GM21423 (cell line): ENCODE results near the gene MYH11.
"Not testable (repeated sequence)": the region's sequence is repeated elsewhere in the genome, so short reads cannot be mapped to it uniquely, and the experiment has no call there.

Source experiments
- ATAC-seq: cut with Tn5 transposase; IDR thresholded peaks from one replicate; pipeline ENCODE4 v1.9.1; 2021; ENCODE audit warnings: mild to moderate bottlenecking, moderate library complexity; ENCODE audit not compliant: unreplicated experiment

The MYH11 gene

GRCh38 chr16:15811481-15812400 lies 45.1 kb downstream of the MYH11 start:
- no peak for ATAC-seq

GRCh38 chr16:15810949-15811348 lies 45.9 kb downstream of the MYH11 start:
- ATAC-seq: no peak

DNA sequence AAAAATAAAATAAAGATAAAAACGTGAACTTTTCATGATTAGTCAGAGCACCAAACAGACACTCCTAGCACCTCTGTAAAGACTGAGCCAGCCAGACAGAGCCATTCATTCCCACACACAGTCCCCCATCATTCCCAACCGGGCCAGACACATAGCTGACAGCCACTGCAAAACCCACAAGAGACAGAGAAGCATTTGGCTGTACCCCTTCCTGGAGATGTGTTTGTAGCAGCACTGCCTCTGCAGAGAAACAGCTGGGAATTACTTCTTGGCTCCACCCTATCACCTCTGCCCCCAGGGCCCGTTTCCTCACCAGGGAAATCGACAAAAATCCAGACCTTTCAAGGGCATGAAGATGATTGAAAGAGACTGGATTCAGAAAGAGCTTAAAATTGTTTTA lies 46.4 kb downstream of the MYH11 start:
- no peak for ATAC-seq

- ATAC-seq: not testable (repeated sequence)
Measured at GRCh38 chr16:15809297-15809696, 47.5 kb downstream of the MYH11 start.

DNA sequence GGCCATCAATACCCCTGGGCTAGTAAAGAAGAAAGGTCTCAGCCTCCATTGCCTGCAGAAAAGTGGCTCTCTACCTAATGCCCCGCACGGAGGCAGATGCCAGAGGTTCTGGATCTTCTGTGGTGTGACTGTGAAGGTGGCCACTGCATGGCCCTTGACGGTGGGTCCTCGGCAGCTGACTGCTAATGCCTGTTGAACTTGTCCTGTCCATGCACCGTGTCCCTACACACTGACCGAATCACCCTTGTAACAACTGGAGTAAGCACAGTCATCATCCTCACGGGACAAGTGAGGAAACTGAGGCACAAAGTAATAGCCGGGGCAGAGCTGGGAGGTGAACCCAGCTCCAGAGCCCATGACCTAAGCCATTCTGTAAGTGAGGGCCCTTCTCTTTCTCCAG lies 48.8 kb downstream of the MYH11 start:
- no peak for ATAC-seq

- no peak for ATAC-seq
Measured at GRCh38 chr16:15807603-15808009, 49.2 kb downstream of the MYH11 start.

- ATAC-seq: no peak
Measured at GRCh38 chr16:15803618-15804017, 53.2 kb downstream of the MYH11 start.

DNA sequence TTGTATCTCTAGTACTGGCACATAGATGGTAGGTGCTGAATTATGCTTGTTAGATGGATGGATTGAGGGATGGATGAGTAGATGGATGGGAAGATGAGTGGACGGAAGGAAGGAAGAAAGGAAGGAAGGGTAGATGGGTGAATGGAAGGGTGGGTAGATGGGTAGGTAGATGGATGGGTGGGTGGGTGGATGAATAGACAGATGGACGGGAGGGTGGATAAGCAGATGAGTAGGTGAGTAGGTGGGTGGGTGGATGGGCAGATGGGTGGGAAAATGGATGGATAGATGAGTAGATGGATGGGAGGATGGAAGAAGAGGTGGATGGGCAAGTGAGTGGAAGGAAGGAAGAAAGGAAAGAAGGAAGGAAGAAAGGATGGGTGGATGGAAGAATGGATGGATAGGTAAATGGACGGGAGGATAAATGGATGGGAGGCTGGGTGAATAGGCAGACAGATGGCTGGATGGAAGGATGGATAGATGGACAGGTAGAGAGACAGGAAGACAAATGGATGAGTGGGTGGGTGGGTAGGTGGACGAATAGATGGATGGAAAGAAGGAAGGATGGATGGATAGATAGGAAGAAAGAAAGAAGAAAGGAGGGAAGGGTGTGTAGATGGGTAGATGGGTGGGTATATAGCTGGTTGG lies 56.9 kb downstream of the MYH11 start:
- ATAC-seq: no peak

DNA sequence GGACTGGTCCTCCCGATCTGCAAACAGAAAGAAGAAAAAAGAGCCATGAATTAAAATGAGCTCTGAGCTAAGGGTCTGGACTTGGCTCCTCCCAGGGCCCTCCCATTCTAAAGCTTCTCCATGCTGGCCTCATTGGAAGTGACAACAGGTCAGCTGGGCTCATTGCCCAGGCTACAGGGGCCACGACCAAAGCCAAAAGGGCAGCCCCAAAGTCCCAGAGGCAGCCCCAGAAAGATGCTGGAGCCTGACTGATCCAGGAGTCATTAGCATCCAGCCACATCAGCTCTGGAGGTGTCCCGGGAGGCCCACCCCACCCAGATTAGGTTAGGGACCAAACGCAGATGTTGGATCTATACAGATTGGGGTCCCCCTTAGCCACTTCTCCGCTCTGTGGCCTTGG lies 58.2 kb downstream of the MYH11 start:
- ATAC-seq: no peak

GRCh38 chr16:15796885-15797284 lies 59.9 kb downstream of the MYH11 start:
- ATAC-seq: no peak

GRCh38 chr16:15795615-15796014 lies 61.2 kb downstream of the MYH11 start:
- no peak for ATAC-seq

- ATAC-seq: no peak
Measured at GRCh38 chr16:15792563-15792971, 64.3 kb downstream of the MYH11 start.

DNA sequence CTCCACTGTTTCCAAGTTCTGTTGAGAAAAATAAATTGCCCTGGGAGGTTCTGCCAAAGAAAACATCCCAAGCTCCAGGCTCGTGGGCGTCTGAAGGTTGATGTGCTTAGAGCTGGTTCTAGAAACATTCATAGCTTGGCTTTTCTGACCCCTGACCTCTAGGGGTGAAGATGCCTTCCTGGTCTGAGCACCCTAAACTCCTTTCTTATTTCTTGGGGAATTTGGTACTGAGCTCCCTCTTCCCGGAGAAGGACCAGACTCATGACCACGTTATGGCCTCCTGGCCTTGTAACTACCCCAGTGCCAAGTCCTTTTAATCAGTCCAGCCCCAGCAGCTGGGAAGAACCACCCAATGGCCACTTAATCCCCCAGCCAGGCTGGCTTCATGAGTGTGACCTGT lies 66.4 kb downstream of the MYH11 start:
- ATAC-seq: no peak

DNA sequence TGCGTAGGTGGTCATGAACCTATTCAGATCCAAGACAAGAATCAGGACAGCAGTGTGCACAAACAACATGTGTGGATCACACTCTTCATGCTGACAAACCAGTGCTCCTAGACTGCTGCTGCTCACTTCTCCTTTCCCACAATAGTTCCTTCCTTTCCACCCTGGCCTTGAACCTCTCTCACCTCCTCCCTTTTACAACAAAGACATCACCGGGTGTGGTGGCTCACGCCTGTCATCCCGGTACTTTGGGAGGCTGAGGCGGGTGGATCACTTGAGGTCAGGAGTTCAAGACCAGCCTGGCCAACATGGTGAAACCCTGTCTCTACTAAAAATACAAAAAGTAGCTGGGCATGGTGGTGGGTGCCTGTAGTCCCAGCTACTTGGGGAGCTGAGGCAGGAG lies 67.0 kb downstream of the MYH11 start:
- not testable (repeated sequence) for ATAC-seq

GRCh38 chr16:15788846-15789239 lies 68.0 kb downstream of the MYH11 start:
- ATAC-seq: no peak

- no peak for ATAC-seq
Measured at GRCh38 chr16:15786501-15786900, 70.3 kb downstream of the MYH11 start.

DNA sequence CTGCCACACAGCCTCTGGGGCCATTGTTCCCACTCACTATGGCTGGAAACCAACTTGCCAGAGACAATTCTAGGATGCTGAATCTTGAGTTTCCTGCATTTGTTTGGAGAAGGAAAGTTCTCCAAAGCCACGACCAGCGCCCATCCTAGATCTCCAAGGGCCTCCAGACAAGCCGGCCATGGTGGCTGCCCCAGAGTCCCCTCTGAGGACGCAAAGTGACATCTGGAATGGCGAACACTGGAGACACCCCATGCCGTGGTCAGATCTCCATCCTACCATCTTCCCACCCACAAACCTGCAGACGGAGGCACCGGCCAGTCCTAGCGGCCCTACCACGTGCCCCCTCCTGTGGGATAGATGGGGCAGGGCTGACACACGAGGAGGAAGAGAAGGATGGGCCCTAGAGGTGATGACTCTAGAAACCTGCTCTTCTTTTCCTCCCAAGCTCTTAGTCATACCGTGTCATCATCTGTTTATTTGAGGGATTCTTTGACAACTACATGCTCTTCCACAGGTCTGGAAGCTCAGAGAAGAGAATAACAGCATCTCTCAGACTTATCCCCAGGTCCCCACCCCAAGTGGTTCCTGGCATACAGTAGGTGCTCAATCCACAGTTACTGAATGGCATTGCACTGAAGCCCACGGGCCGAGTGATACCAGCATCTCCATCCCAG lies 71.3 kb downstream of the MYH11 start:
- no peak for ATAC-seq

DNA sequence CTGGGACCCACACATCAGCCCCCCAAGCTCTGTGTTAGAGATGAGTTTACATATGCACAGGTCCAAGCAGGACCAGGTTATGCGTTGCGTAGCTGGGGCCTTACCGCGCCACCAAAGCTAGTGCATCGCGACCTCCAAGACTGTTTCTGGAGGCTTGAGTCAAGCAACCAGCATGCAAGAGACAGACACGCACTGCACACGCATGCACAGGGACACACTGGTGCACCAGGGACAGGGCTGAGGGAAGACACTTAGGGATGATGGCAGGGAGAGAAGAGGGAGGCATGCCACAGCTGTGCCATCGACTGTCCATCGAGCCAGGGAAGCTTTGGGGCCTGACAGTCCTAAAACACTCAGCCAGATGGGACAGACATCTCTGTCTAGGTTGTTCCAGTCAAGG lies 72.8 kb downstream of the MYH11 start:
- ATAC-seq: no peak

- ATAC-seq: no peak
Measured at GRCh38 chr16:15782573-15783365, 74.1 kb downstream of the MYH11 start.

- no peak for ATAC-seq
Measured at GRCh38 chr16:15781650-15782049, 75.2 kb downstream of the MYH11 start.

DNA sequence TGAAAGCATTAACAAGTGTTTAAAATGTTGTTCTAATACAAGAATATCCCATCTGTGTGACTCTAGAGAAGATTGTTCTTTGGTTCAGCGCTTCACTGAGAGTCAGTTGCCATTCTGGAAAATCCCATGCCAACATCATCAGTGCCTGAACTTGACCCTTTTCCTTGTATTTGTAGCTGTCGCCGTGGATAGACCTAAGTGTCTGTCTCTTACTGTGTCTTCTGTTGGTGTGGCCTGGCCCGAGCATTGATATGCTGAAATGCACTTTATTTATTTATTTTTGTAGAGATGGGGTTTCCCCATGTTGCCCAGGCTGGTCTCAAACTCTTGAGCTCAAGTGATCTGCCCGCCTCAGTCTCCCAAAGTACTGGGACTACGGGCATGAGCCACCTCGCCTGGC lies 76.0 kb downstream of the MYH11 start:
- no peak for ATAC-seq
